ENCODE data around the gene GPAM. TPM values are rescaled to one million over a fixed set of nuclear protein-coding genes. Genes with fewer than 3 reads are reported as not detected.

The GPAM gene
- total RNA-seq, 2 experiments from 2014 or later, result 7.5 to 13.0 TPM

DNA sequence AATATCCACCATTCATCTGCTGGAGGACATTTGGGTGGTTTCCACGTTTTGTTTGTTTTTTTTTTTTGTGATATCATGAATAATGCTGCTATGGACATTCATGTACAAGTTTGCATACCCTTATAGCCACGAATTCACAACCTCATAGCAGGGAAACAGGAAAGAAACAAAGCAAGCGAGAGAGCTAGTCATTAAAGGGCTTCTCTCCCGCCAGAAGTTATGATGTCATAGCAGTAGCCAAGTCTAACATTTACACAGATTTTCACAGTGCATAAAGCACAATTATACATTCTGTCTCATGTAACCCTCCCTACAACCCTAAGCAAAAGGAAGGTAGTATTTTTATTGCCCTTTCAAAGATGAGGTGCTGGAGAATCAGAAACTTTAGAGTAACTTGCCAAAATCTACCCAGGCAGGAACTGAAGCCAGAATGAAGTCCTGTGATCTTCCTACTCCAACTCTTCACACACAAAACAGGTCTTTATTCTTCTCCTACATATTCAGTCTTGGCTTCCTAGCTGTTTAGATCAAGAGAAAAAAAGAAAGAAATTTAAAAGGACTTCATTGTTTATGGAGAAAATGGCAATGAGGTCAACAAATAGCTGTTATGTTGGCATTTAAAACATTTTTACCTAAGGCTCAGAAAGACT lies 33.9 kb upstream of the GPAM start:
- Histone ChIP-seq H3K27ac (ENCODE audit: low read depth, low read length, poor library complexity, severe bottlenecking) (no peak overlapping the region), H4K20me1 (ENCODE audit: insufficient read depth, low read length) (no peaks in the 10 kb centered on the region), H3K4me2 (ENCODE audit: low read length) (no peak overlapping the region), H2AFZ (ENCODE audit: low read length) (no peak overlapping the region), H3K79me2 (ENCODE audit: insufficient read depth, low read depth, low read length) (no peaks in the 10 kb centered on the region), H3K9me3 (ENCODE audit: low read length) (no peaks in the 10 kb centered on the region), H3K9me2 (ENCODE audit: insufficient read depth, low read length) (no peaks in the 10 kb centered on the region), H3K36me3 (ENCODE audit: insufficient read depth, low read length) (no peaks in the 10 kb centered on the region), H3K4me3 (ENCODE audit: low read depth, low read length, poor library complexity, severe bottlenecking) (no peak overlapping the region), H3K4me1 (ENCODE audit: insufficient read depth, low read length, poor library complexity, severe bottlenecking) (no peaks in the 10 kb centered on the region)
- intact Hi-C loops (cut with micrococcal nuclease; ENCODE audit: unreplicated experiment), result no loop called here
- DNase-seq (ENCODE audit: low spot score), result no peak
- CTCF ChIA-PET (ENCODE audit: unreplicated experiment), result no interaction called here
- no peak for TF ChIP-seq EZH2phosphoT487 (IDR thresholded peaks at IDR 0.05; ENCODE audit: borderline replicate concordance, low read depth, low read length)
- TF ChIP-seq, protein P1, sequence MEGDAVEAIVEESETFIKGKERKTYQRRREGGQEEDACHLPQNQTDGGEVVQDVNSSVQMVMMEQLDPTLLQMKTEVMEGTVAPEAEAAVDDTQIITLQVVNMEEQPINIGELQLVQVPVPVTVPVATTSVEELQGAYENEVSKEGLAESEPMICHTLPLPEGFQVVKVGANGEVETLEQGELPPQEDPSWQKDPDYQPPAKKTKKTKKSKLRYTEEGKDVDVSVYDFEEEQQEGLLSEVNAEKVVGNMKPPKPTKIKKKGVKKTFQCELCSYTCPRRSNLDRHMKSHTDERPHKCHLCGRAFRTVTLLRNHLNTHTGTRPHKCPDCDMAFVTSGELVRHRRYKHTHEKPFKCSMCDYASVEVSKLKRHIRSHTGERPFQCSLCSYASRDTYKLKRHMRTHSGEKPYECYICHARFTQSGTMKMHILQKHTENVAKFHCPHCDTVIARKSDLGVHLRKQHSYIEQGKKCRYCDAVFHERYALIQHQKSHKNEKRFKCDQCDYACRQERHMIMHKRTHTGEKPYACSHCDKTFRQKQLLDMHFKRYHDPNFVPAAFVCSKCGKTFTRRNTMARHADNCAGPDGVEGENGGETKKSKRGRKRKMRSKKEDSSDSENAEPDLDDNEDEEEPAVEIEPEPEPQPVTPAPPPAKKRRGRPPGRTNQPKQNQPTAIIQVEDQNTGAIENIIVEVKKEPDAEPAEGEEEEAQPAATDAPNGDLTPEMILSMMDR (conservative IDR thresholded peaks at IDR 0.05; ENCODE audit: low read length), result no peak
- BruUV-seq (replicated peaks), result no TSS peak
- POLR2A ChIA-PET, result no interaction called here

DNA sequence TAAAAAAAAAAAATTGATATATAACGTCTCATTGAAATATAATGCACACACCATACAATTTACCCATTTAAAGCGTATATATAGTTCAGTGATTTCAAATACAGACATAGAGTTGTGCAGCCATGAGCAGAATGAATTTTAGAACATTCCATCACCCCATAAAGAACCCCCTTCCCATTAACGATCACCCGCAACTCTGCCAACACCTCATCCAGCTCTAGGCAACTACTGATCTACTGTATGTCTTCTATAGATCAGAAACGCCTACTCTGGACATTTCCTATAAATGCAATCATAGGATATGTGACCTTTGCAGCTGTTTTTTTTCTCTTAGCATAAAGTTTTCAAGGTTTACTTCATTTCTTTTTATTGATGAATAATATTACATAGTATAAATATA lies 33.4 kb upstream of the GPAM start:
- no peaks in the 10 kb centered on the region for H3K9me2 ChIP-seq (ENCODE audit: insufficient read depth, low read length)
- POLR2A ChIA-PET, result interaction anchor here (1.0 kb wide), 1 partner anchor 35 kb away, joined by 4 read pairs; no protein-coding TSS in a partner anchor
- H3K4me1 ChIP-seq (ENCODE audit: insufficient read depth, low read length, poor library complexity, severe bottlenecking), result no peaks in the 10 kb centered on the region
- H2AFZ ChIP-seq (ENCODE audit: low read length), result no peak overlapping the region
- no TSS peak for BruUV-seq (replicated peaks)
- DNase-seq (ENCODE audit: low spot score), result no peak
- H3K9me3 ChIP-seq (ENCODE audit: low read length), result no peaks in the 10 kb centered on the region
- H3K79me2 ChIP-seq (ENCODE audit: insufficient read depth, low read depth, low read length), result no peaks in the 10 kb centered on the region
- CTCF ChIA-PET (ENCODE audit: unreplicated experiment), result no interaction called here
- H3K36me3 ChIP-seq (ENCODE audit: insufficient read depth, low read length), result no peaks in the 10 kb centered on the region
- no peak overlapping the region for H3K4me2 ChIP-seq (ENCODE audit: low read length)
- no peak overlapping the region for H3K4me3 ChIP-seq (ENCODE audit: low read depth, low read length, poor library complexity, severe bottlenecking)
- TF ChIP-seq, protein P1 (conservative IDR thresholded peaks at IDR 0.05; ENCODE audit: low read length), result no peak
- no peak for TF ChIP-seq EZH2phosphoT487 (IDR thresholded peaks at IDR 0.05; ENCODE audit: borderline replicate concordance, low read depth, low read length)
- intact Hi-C loops (cut with micrococcal nuclease; ENCODE audit: unreplicated experiment), result no loop called here
- H3K27ac ChIP-seq (ENCODE audit: low read depth, low read length, poor library complexity, severe bottlenecking), result no peak overlapping the region
- no peaks in the 10 kb centered on the region for H4K20me1 ChIP-seq (ENCODE audit: insufficient read depth, low read length)

DNA sequence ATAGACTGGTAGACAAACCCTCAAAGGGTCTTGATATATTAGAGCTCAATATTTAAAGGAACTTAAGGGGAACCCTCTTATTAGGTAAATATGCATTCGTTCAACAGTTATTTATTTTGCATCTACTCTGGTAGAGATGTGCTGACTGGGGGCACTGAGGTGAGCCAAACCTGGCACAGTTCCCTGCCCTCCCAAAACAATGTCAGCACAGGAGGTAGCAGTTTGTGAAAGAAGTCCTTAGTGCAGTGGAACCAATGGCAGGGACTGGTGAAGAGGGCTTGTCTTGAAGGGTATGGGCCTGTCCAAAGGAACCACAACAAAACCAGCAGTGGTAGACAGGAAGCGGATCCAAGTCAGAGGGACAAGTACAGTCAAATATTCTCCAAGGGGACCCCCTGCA lies 32.6 kb upstream of the GPAM start:
- Histone ChIP-seq H3K9me3 (ENCODE audit: low read length) (no peaks in the 10 kb centered on the region), H2AFZ (ENCODE audit: low read length) (0 out of 2 replicates have a peak overlapping the region, but pooled peaks have one; percentile 10), H3K79me2 (ENCODE audit: insufficient read depth, low read depth, low read length) (no peaks in the 10 kb centered on the region), H3K36me3 (ENCODE audit: insufficient read depth, low read length) (no peaks in the 10 kb centered on the region), H3K27ac (ENCODE audit: low read depth, low read length, poor library complexity, severe bottlenecking) (no peak overlapping the region), H4K20me1 (ENCODE audit: insufficient read depth, low read length) (no peaks in the 10 kb centered on the region), H3K4me1 (ENCODE audit: insufficient read depth, low read length, poor library complexity, severe bottlenecking) (no peaks in the 10 kb centered on the region), H3K4me2 (ENCODE audit: low read length) (no peak overlapping the region), H3K9me2 (ENCODE audit: insufficient read depth, low read length) (no peaks in the 10 kb centered on the region), H3K4me3 (ENCODE audit: low read depth, low read length, poor library complexity, severe bottlenecking) (no peak overlapping the region)
- intact Hi-C loops (cut with micrococcal nuclease; ENCODE audit: unreplicated experiment), result no loop called here
- TF ChIP-seq EZH2phosphoT487 (IDR thresholded peaks at IDR 0.05; ENCODE audit: borderline replicate concordance, low read depth, low read length), result no peak
- TF ChIP-seq, protein P1 (conservative IDR thresholded peaks at IDR 0.05; ENCODE audit: low read length), result no peak
- no TSS peak for BruUV-seq (replicated peaks)
- POLR2A ChIA-PET, result interaction anchor here (1.0 kb wide), 1 partner anchor 34 kb away, joined by 4 read pairs; no protein-coding TSS in a partner anchor
- CTCF ChIA-PET (ENCODE audit: unreplicated experiment), result no interaction called here
- DNase-seq (ENCODE audit: low spot score), result no peak
